Smooth muscle cell of the pulmonary artery (primary cell): ENCODE data around the gene PTGES3. TPM values are rescaled to one million over a fixed set of nuclear protein-coding genes. Genes with fewer than 3 reads are reported as not detected.

ENCODE experiments used
- total RNA-seq: library from RNA; depleted of rRNA; stranded (reverse); fragments of >200 nt; gene quantifications from 2 replicates; pipeline ENCODE4 v1.2.3, GENCODE V29; 2014

Gene PTGES3, protein sequence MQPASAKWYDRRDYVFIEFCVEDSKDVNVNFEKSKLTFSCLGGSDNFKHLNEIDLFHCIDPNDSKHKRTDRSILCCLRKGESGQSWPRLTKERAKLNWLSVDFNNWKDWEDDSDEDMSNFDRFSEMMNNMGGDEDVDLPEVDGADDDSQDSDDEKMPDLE
- 70.5 and 89.9 TPM in 2 replicates for total RNA-seq

DNA sequence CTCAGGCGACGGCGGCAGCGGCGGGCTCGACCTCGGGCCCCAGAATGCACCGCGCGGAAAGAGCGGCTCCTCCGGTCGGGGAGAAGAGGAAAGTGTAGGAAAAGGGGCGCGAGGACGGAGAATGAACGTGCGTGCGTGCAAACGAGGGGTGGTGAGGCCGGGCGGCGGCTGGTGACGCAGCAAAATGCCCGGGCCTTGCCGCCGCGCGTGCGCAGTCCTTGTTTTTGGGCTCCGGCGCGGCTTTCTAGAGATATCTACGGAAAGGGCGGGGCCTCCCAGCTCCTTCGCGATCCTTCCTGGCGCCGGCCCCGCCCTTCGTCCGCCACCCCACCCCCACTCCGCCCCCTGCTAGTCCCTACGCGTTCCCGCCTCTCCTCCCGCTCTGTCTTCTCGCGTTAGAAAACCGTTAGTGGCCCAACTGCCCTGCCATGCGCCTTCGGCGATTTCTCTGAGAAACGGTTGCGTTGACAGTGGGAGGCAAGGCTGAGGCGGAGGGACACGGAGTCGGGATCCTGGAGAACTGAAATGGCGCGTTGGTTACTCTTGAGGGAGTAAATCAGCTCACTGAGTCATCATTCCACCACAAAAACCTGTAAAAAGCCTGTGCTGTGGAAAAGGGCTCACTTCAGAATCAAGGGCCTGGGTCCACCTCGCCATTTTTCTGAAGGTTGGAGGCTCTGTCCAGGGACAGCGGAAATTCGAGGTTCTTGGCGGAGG is at the start of gene PTGES3:
Gene PTGES3, minus strand, starts transcription at position 156 of the 717 bp plus-strand sequence. CDS start 285 bp downstream, outside the sequence.

DNA sequence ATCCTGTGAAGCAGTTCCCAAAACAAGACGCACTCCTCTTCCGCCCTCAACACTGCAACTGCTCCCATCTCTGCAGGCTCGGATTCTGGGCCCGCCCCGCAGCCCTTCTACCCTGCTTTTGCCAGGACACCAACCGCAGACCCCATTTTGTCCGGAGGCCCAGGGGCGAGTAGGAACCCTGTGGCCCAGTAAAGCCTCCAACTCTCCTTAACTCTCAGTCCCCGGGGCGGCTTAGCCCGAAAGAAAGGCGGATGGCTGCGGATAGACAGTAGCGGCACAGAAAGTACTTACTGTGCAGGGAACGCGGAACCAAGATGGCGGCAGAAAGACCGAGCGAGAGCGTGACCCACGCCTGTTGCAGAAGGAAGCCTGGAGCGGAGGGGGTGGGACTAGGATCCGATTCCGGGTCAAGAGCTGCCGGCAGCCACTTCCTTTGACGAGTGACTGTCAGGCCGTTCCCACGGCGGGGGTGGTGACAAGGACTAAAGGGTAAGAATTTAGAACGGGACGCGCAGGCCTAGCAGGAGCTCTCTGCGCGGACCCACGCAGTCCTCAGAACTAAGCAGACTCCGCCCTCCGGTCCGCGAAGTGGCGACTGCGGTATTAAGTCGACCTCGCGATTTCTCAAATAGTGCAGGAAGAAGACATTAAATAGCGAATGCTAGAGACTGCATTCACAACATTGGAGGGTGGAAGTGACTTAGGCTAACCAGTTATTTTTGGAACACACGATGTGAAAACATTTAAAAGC is 37.1 kb upstream of the PTGES3 start, which contains the start of gene NACA:
Gene NACA, minus strand, starts transcription at position 328 of the 751 bp plus-strand sequence. CDS start 778 bp downstream, outside the sequence.

DNA sequence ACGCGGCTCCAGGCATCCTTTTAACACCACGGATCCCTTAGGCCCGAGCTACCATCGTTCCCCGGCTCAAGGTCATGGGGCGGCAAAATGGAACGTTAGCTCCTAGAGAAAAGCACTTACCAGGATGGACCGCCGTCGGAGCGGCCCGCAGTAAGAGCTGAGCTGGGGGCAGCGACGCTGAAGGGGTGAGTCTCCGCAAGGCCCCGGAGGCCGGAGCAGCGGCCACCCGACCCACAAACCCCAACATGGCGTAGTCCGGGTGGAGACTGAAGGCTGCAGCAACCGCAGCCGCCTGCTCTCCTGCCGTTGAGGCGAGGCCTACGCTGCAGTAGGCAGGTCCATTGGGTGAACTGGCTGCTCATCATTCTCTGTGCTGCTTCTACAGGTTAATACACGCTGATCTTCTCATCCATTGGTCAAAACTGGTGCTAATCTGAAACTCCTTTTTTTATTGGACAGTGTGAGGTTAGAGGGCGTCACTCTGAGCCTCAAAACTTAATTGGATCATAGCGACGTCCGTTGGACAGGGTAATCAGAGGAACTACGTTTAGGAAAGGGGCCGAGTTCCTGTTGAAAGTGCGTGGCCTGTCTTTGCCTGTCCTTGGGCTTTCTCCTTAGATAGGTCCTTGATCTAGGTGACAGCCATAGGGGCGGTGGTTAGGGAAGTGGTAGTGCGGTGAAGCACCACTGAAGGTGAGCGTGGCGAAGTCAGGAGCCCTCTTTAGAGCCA is 42.2 kb downstream of the PTGES3 start, which contains the start of gene ATP5F1B:
Gene ATP5F1B, minus strand, starts transcription at position 268 of the 730 bp plus-strand sequence. Its CDS starts 21 bp downstream, at position 247.

DNA sequence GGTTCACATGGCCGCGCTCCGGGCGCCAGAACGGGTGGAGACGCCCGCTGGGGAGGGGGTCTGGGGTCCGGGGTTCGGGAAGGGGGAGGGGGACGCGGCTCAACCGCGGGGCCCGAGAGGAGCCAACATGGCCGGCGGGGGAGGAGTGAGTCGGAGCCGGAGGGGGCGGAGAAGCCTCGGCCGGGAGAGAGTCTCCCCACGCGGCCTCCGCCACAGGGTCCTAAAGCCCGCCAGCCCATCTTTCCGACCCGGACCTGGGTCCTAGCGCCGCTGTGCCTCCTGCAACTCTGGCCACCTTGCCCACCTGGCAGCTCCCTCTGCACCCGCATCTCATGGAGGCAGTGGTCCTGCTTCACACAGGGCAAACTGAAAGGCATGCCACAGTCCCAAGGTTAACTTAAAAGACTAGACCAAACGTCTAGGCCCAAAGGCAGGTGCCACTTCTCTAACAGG is 57.9 kb downstream of the PTGES3 start, which contains the start of gene BAZ2A:
Gene BAZ2A, minus strand, starts transcription at position 147 of the 453 bp plus-strand sequence. CDS start 12,796 bp downstream, outside the sequence.

Other genes with a start within 250 kb of the PTGES3 start
- 6.7 and 7.2 TPM in 2 replicates for gene TIMELESS, start 238.9 kb downstream of the PTGES3 start, total RNA-seq
- 0.13 TPM in 1 of 2 replicates, not detected in the other for gene MIP, start 233.6 kb downstream of the PTGES3 start, total RNA-seq
- gene SPRYD4, start 219.7 kb downstream of the PTGES3 start, total RNA-seq, result 1.2 and 1.9 TPM in 2 replicates
- gene GLS2, start 200.1 kb downstream of the PTGES3 start, total RNA-seq, result 0.13 and 0.20 TPM in 2 replicates
- 26.2 and 27.9 TPM in 2 replicates for gene RBMS2, start 166.5 kb downstream of the PTGES3 start, total RNA-seq
- 33.2 and 34.8 TPM in 2 replicates for gene BAZ2A, start 58.0 kb downstream of the PTGES3 start, total RNA-seq
- 374 and 387 TPM in 2 replicates for gene ATP5F1B, start 42.3 kb downstream of the PTGES3 start, total RNA-seq
- 966 and 1,037 TPM in 2 replicates for gene NACA, start 37.0 kb upstream of the PTGES3 start, total RNA-seq
- gene PRIM1, start 64.0 kb upstream of the PTGES3 start, total RNA-seq, result 3.6 and 4.0 TPM in 2 replicates
- gene HSD17B6, start 75.0 kb upstream of the PTGES3 start, total RNA-seq, result 0.65 and 1.1 TPM in 2 replicates
- not detected in 2 replicates for gene SDR9C7, start 246.1 kb upstream of the PTGES3 start, total RNA-seq